Left cardiac atrium (tissue), 4 donors: Measurements from ENCODE around the gene KRT34. TPM values are rescaled to one million over a fixed set of nuclear protein-coding genes. Genes with fewer than 3 reads are reported as not detected.
"Not testable (repeated sequence)": the region's sequence is repeated elsewhere in the genome, so short reads cannot be mapped to it uniquely, and the experiment has no call there.

Source experiments
- ATAC-seq, 2 donors: fragments of 200-7000 bp; cut with Tn5 transposase; one replicate each; pipeline ENCODE4 v1.9.1; 2020; ENCODE audit warnings: mild to moderate bottlenecking in 2 of 2, moderate library complexity in 2 of 2
- DNase-seq: peaks from one replicate; pipeline ENCODE4 v3.0.0-alpha.2; 2020
- intact Hi-C, 2 donors: fragments of 100-400 bp; cut with DNase I; formaldehyde crosslinking; loops; one replicate each; pipeline versions ENCODE4 v1.14.1 to v1.15.1; 2022 to 2023
- long read RNA-seq: library from polyadenylated mRNA; unstranded; transcript quantifications from one replicate; pipeline ENCODE4 v2.0.0, GENCODE V29; 2021
- total RNA-seq, 2 donors: library from RNA; stranded (reverse); fragmentation: NEBNext Ultra II Directional; extraction: Animal tissue kit (Norgen Biotek cat#: 25700); gene quantifications; one replicate each; pipeline ENCODE4 v1.2.1, GENCODE V29; 2021
- donor health status: DM: no; HTN: yes; CAD: no.
- donor health status: DM: no; HTN: yes; CAD: no; lungs with severe emphysema.
- donor health status: DM: yes; HTN: yes; CAD: no.
- donor health status: Dilated cardiomyopathy.

KRT34 gene
- not detected for total RNA-seq
- long read RNA-seq, result 0 reads

DNA sequence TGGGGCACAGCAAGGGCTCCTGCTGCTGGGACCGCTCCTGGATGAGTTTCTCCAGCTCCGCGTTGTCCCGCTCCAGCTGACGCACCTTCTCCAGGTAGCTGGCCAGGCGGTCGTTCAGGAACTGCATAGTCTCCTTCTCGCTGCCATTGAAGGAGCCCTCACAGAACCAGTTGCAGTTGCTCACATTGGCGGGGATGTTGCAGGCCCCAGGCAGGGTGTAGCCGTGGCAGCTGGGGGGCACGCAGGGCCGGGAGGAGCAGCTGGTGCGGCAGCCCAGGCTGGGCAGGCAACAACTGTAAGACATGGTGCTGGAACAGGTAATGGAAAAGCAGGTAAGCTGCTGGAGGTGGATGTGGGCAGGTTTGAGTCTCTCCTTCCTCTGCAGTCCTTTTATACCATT is at the start of gene KRT34:
Gene KRT34, minus strand, starts transcription at position 364 of the 400 bp plus-strand sequence. Its CDS starts 60 bp downstream, at position 304.
- intact Hi-C loops, result not testable (repeated sequence)

DNA sequence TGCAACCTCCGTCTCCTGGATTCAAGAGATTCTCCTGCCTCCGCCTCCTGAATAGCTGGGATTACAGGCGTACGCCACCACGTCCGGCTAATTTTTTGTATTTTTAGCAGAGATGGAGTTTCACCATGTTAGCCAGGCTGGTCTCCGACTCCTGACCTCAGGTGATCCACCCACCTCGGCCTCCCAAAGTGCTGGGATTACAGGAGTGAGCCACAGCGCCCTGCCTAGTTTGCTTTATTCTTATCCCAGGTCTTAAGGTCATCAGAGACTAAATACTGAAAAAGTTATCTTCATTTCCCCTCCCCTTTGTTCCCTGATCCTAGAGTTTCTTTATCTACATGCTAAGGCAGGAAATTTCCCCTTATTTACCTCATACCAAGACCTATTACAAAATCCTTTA is 48.3 kb upstream of the KRT34 start:
- intact Hi-C loops, DNase-seq, ATAC-seq: not testable (repeated sequence)

More for the DNA sequence above, at the start of gene KRT34:
- not testable (repeated sequence) for DNase-seq, ATAC-seq

DNA sequence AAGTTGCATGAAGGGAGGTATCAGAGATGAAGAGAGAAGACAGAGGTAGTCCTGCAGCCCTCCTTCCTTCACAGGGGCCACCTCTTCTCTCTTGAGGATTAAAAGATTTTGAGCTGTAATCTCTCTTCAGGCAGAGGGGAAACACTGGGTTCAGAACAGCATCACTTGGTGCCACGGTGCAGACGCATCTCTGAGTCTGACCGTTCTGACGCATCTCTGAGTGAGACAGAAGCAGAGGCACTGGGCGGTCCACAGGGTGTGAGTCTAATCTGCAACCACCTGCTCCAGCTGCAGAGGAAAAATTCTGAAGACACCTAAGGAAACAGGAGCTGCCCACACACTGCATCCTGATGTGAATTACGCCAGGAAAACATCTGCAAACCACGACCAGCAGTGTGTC is 47.6 kb upstream of the KRT34 start:
- intact Hi-C loops, result no loop called here
- ATAC-seq, result no peak
- no peak for DNase-seq

DNA sequence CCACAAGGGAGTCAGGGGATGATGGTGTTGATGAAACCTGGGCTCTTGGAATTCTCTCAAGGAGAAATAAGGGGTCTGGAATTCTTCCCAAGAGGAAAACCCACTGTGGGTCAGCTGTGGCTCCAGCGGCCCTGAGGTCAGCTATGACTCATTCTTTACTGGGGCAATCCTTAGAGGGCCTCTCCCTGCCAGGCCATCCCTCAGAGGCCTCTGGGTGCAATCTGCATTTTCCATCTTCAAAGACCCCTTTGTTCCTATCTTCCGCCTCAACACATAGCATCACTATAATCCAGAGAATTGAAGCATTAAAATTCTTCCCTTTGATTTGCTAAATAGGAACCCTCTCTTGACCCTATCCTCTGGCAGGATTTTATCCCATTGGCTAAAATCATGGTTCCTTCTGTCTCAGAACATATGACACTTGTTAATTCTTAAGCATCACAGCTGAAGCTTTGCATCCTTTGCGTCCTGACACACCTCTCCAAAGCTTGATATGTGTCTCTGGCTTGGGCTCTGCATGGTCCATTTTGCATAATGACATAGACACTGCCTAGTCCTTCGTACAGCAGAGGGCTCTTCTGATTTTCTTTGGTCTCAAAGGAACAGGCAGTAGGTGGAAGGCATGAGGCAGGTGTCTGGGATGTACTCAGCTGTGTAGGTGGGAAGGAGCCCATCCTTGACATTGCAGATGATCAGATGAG is 46.6 kb upstream of the KRT34 start:
- no peak for DNase-seq
- intact Hi-C loops, result no loop called here
- ATAC-seq, result no peak

DNA sequence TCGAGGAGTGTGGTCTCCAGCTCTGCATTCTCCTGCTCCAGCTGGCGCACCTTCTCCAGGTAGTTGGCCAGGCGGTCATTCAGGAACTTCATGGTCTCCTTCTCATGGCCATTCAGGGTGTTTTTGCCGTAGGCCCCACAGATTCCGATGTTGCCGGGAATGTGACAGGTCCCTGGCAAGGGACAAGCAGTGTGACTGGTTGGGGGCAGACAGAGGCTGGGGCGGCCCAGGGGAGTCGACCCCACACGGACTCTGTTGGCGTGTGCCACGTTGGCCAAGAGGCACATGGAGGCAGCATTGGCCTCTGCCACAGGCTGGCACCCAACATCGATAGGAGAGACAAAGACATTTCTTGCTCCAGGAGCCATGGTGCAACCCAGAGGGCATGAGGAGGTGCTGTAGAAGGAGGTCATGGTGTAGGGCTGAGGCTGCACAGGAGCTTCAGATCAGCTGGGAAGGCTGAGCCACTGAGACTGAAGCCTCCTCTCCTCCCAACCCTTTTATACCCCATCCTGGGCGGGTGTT is 42.1 kb upstream of the KRT34 start, which contains the start of gene KRT37:
Gene KRT37, minus strand, starts transcription at position 475 of the 525 bp plus-strand sequence. Its CDS starts 62 bp downstream, at position 413.
- no peak for DNase-seq

DNA sequence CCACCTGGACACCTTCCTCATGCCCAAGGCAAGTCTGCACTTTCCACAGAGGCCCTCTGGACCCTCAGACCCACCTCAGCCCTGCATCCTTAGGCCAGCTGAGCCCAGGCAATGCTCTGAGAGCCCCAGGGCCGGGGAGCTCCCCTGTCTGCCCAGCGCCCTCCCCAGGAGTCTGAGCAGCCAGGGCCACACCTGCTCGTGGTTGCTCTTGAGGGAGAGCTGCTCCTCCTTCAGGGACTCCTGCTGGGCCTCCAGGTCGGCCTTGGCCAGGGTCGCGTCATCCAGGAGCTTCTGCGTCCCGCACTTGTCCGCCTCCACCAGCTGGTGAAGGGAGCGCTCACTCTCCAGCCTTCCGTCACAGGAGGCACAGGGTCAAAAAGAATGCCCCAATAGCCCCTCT is 40.5 kb upstream of the KRT34 start:
- intact Hi-C loops, ATAC-seq, DNase-seq: not testable (repeated sequence)

More for the DNA sequence above, 42.1 kb upstream of the KRT34 start, which contains the start of gene KRT37:
- ATAC-seq, result no peak
- intact Hi-C loops, result no loop called here

DNA sequence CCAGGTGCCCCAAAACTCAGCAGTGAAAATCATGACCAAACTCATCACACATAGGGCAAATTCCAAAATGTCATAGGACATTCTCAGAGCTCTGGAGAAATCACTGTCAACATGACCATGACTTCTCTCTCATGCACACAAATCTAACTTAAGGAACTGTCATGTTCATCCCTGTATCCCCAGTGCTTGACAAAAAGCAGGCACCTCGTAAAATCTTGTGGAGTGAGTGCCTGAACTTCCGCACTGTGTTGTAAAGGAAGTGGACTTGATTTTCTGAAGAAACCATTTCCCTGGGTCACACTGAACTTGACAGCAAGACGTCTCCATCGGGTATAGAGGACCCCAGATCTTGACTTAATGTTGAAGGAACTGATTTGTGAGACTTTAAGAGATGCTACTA is 39.5 kb upstream of the KRT34 start:
- ATAC-seq (no peak), DNase-seq (no peak)
- intact Hi-C loops, result no loop called here

DNA sequence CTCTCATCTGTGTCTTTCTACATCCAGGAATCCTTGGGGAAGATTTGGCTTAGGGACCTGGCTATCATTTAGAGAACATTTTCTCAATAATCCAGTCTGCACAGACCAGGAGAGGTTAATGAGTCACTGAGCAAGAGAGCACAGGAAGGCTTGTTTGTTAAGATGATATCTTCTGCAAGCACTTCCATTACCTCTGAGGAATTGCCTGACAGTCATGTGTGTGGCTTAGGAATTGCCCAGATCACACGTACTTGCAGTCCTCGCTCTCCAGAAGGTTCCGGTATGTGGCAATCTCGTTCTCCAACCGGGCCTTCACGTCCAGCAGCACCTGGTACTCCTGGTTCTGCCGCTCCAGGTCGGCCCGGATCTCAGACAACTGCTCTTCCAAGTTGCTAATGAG is 39.0 kb upstream of the KRT34 start:
- intact Hi-C loops, result no loop called here
- ATAC-seq, result no peak

DNA sequence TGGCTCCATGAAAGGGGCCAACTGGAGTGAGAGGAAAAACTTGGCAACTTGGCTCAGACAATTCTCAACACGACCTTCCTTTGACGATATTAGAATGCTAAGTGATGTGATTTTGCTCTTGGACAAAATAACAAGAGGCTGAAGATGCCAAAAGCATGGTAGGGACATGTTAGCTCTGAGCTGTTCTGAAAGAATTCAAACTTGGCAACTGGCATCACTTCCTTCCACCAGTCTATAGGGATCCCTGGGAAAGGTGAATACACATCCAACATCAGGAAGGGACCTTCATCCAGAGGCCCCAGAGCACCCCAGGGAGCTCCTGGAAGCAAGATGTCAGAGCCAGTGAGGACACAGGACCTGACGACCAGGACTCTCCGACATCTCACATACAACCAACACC is 38.0 kb upstream of the KRT34 start:
- ATAC-seq, result no peak
- intact Hi-C loops, result no loop called here

More for the DNA sequence above, 39.0 kb upstream of the KRT34 start:
- DNase-seq, result no peak

DNA sequence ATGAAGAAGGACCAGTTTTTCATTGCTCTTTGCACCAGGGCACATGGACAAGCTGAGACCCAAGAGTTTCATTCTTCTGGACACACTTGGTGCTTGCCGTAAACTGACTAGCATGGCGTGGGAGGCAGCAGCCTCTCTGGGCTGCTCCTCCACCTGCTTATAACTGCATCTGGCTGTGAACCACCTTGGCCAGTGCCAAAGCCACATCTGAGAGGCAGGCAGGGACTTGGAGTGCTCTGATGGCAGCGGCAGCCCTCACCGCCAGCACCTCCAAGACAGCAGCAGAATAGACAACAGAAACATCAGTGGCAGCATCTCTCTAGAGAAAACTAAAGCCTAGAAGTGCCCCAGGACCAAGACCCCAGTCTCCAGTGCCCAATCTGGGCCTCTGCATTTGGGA is 37.6 kb upstream of the KRT34 start:
- ATAC-seq (no peak), DNase-seq (no peak)
- intact Hi-C loops, result no loop called here

More for the DNA sequence above, 38.0 kb upstream of the KRT34 start:
- no peak for DNase-seq

DNA sequence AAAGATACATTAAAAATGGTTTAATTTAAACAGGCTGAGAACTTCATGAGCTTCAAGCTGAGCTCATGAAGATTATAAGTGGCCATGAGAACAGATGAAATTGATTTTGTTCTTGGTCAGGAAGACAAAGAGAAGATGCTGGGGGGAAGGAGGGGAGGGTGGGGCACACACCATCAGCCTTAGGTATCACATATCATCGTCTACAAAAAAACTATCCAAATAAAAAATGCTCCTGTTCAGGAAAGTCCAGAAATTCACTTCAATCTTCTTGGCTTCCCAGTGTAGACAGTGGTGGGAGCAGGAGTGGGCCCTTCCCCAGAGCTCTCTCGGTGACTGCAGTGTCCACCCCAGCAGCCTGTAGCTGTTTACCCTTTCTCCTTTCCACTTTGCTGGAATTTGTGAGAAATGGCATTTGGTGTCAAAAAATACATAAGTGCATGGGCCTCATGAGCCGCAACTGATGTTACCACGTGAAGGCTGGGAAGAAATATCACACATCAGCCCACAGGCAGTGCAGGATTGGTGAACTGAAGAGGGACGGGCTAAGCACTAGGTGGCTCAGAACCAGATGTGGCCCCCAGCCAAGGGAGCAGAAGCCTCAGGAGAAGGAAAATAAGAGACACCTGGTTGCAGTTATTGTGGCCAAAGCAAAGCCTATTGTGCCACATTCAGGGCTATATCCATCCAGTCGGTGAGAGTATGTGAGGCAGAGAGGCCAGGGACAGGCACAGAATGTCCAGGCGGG is 36.2 kb upstream of the KRT34 start:
- DNase-seq (no peak), ATAC-seq (no peak)
- intact Hi-C loops, result no loop called here

DNA sequence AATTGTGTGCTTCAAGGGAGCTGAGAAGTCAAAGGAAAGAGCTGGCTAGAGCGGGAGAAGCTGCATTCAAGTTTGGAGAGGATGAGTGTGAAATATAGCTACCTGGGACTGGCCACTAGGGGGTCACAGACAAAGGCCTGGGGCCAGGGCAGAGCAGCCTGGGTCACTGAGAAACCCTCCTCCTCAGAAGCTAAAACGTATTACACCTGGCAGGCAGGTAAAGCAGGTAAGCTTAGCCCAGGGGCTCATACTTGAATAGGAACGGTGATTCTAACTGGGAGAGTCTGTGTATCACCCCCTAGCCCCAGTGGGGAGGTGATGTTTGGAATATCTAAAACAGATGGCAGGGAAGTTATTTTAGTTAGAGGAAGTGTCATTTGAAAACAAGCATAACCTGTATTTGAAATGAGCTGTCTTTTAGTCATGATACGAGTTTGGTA is 35.5 kb upstream of the KRT34 start:
- intact Hi-C loops, result no loop called here
- ATAC-seq (no peak), DNase-seq (no peak)

DNA sequence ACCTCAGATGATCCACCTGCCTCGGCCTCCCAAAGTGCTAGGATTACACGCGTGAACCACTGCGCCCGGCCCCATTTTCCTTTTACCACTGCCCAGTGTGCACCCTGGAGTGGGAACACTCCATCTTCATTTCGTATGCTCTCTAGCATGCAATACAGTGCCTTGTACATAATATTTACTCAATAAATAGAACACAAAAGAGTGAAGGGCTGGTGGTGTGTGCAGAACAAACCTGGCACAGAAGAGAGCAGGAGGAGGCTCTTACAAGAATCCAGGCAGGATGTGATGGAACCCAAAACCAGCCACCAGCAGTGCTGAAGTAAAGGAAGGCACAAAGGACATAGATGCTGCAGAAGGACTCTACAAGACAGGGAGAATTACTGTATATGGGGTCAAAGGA is 35.0 kb upstream of the KRT34 start:
- intact Hi-C loops, result no loop called here
- DNase-seq (no peak), ATAC-seq (no peak)

DNA sequence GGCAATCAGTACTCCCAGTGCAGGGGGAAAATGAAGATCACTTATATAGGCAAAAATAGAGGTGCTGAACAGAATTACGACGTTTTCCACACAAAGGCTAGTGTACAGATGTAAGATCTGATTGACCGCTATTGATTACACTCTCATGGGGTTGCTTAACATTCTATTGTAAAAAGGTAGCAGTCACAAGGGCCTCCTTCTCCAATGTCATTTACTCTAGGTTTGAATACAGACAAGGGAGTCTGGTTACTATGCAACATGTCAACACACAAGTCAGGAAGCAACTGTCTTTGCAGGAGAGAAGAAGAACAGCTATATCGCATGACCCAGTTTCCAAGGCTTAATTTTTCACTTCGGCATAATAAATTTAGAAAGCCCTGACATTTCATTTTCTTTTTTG is 34.4 kb upstream of the KRT34 start:
- no peak for DNase-seq
- no peak for ATAC-seq
- intact Hi-C loops, result no loop called here

DNA sequence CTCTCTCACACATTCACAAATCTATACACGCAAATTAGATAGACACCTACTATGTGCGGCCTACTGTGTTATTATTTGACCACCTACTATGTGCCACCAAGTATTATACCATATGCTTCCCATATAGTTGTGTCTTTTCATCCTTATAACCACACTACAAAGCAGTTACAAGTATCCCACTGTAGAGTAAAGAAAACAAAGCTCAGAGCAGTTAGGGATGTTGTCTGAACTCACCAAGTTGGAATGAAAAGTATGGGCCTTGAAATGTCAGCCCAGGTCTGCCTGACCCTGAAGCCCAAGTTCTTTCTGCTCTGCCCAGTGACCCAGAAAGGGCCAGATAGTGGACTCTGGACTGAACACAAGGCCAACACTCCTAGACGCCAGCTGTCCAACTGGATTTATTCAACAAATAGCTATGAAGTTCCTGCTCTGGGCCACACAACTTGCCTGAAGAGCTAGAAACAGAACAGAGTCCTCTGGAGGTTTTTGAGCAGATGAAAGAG is 33.8 kb upstream of the KRT34 start:
- intact Hi-C loops, result no loop called here
- DNase-seq, result no peak
- ATAC-seq, result peak in 1 of 2 donors; percentile 90

DNA sequence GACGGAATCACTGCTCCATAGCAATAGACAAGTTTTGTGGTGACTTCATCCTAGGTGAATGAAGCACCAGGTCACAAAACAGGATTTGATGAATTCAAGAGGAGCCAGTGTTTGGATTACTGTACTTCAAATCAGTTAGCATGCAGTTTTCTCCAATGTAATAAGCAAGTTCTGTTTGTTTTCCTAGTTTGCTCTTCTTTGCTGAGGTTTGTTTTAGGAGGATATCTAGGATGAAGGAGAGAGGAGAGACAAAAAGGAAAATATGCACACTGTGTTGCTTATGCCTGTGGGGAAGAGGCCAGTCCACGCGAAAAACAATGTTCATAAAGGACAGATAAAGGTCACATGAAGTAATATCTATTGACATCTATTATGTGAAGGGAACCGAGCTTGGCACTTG is 33.3 kb upstream of the KRT34 start:
- ATAC-seq (no peak), DNase-seq (no peak)
- intact Hi-C loops, result no loop called here

DNA sequence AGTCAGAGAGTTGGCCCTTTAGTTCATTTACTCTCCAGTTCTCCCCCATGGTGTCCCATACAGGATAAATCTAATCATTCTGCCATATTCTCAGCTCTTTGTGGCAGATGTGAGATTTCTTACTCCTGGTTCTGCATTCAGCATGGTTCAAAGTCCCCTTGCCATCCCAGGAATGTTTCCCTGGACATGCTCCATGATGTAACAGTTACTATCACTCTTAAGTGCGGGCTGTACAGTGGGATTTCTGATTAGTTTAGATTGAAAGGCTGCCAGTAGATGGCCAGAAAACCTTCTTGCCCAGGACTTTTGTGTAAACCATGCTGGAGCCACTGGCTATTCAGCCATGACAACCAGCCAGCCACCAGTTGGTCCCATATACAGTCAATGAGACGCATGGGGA is 31.9 kb upstream of the KRT34 start:
- ATAC-seq (no peak), DNase-seq (no peak)
- intact Hi-C loops, result no loop called here

DNA sequence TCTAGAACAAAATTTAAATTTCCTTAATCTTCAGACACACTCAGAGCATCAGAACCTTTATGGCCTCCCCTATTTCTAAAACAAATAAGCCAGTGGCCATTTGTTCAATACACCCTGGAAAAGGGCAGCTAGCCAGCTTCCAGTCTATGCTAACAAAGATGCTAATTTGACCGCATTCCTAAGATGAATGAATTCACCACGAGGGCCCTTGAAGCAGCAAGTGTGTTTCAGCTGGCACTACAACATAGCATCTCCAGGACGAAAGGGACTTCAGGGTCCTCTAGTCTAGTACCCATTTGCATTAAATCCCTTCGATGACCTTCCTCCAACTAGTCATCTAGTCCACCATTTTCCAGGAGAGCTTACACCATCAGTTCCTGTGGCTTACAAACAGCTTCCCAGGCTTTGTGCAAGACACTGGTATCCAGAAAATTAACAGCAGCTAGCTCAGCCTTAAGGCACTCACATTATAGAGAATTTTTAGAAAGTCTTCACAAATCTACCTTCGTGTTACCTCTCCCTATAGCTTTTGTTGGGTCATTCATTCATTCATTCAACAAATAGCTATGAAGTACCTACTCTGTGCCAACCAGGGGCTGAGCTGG is 31.3 kb upstream of the KRT34 start:
- DNase-seq, result no peak
- intact Hi-C loops, result no loop called here
- ATAC-seq, result no peak

DNA sequence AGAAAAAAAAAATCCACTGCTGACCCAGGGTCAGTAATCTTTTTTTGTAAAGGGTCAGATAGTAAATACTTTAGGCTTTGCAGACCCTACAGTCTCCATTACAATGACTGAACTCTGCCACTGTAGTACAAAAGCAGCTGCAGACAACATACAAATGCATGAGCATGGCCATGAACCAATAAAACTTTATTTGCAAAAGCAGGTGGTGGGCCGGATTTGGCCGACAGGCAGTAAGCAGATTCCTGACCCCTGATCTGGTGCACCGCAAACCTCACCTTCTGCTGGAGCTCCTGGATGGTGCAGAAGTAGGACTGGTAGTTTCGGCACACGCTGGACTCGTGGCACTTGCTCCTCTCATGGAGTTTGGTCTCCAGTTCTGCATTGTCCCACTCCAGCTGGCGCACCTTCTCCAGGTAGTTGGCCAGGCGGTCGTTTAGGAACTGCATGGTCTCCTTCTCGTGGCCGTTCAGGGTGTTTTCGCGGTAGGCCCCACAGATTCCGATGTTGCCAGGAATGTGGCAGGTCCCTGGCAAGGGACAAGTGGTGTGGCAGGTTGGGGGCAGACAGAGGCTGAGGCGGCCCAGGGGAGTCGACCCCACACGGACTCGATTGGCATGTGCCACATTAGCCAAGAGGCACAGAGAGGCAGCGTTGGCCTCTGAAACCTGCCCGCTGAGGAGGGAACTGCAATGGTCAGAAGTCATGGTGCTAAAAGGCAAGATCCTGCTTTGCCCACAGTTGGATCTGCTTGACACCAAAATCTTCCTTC is 29.1 kb upstream of the KRT34 start:
- intact Hi-C loops, result no loop called here
- ATAC-seq, result no peak
- DNase-seq, result no peak
